Measurements from ENCODE around the gene MGLL.

GRCh38 chr3:127860211-127860696, 37.9 kb upstream of the MGLL start:
- TF ChIP-seq CTCF (conservative IDR thresholded peaks at IDR 0.05; ENCODE audit: low read length) (no peak), EZH2phosphoT487 (IDR thresholded peaks at IDR 0.05; ENCODE audit: borderline replicate concordance, low read depth, low read length) (no peak)

Measured in OCI-LY7 (cell line).